DOHH2 (cell line): ENCODE results near the gene APOC3.

Source experiments
- H3F3A ChIP-seq: fragments of 200-600 bp; sonication (generic), shearing (Covaris generic); 2 replicates; pipeline ENCODE4 v1.6.0; 2016; ENCODE audit warnings: antibody characterized with exemption, mild to moderate bottlenecking; ENCODE audit not compliant: control insufficient read depth, insufficient read depth
- H3K27ac ChIP-seq: fragments of 200-600 bp; sonication (generic); 2 replicates; pipeline ENCODE4 v1.5.1; 2014; ENCODE audit warnings: low read depth, mild to moderate bottlenecking, low read length, moderate library complexity
- H3K27me3 ChIP-seq: fragments of 200-600 bp; sonication (generic); 2 replicates; pipeline ENCODE4 v1.6.1; 2014; ENCODE audit warnings: mild to moderate bottlenecking, low read length, mixed read lengths; ENCODE audit not compliant: control insufficient read depth
- H3K36me3 ChIP-seq: fragments of 200-600 bp; sonication (generic); 2 replicates; pipeline ENCODE4 v1.6.1; 2014; ENCODE audit warnings: mild to moderate bottlenecking, low read length, moderate library complexity, mixed read lengths; ENCODE audit not compliant: control insufficient read depth
- H3K4me1 ChIP-seq: fragments of 200-600 bp; sonication (generic); 2 replicates; pipeline ENCODE4 v1.6.1; 2014; ENCODE audit warnings: mild to moderate bottlenecking, low read length, mixed read lengths; ENCODE audit not compliant: control insufficient read depth
- H3K4me2 ChIP-seq: fragments of 200-600 bp; sonication (generic); 2 replicates; pipeline ENCODE4 v1.6.0; 2014; ENCODE audit warnings: mild to moderate bottlenecking, low read length, moderate library complexity
- H3K4me3 ChIP-seq: fragments of 200-600 bp; sonication (generic); 2 replicates; pipeline ENCODE4 v1.5.1; 2014; ENCODE audit warnings: mild to moderate bottlenecking, low read length, mixed read lengths
- H3K79me2 ChIP-seq: fragments of 200-600 bp; sonication (generic); 2 replicates; pipeline ENCODE4 v1.6.1; 2014; ENCODE audit warnings: mild to moderate bottlenecking, low read length, mixed read lengths; ENCODE audit not compliant: control insufficient read depth
- H3K9me2 ChIP-seq: fragments of 200-600 bp; sonication (generic); replicated peaks from 2 replicates; pipeline ENCODE4 v1.6.1; 2014; ENCODE audit warnings: mild to moderate bottlenecking, low read length, mixed read lengths; ENCODE audit not compliant: control insufficient read depth
- H3K9me3 ChIP-seq: fragments of 200-600 bp; sonication (generic); 2 replicates; pipeline ENCODE4 v1.6.1; 2014; ENCODE audit warnings: antibody characterized with exemption, low read length, mixed read lengths; ENCODE audit not compliant: control insufficient read depth, insufficient read depth
- H4K20me1 ChIP-seq: fragments of 200-600 bp; sonication (generic); 2 replicates; pipeline ENCODE4 v1.6.0; 2014; ENCODE audit warnings: low read depth, mild to moderate bottlenecking, antibody characterized with exemption, low read length, moderate library complexity; ENCODE audit not compliant: control insufficient read depth, insufficient read depth
- CTCF ChIP-seq: fragments of 200-600 bp; sonication (generic); IDR thresholded peaks from one replicate; pipeline ENCODE4 v1.5.1; 2014; ENCODE audit warnings: antibody characterized with exemption, mild to moderate bottlenecking, low read depth, low read length; ENCODE audit not compliant: poor library complexity, severe bottlenecking
- EZH2phosphoT487 ChIP-seq: fragments of 200-600 bp; sonication (generic); IDR thresholded peaks from 2 replicates; pipeline ENCODE4 v1.6.1; 2017; ENCODE audit warnings: borderline replicate concordance, mild to moderate bottlenecking, antibody characterized with exemption, low read length, moderate library complexity, mixed read lengths

Gene APOC3

GRCh38 chr11:116830184-116830912, 641 bp downstream of the APOC3 start:
- no peaks in the 10 kb centered on the region for H3K27me3 ChIP-seq
- no peaks in the 10 kb centered on the region for H3K36me3 ChIP-seq
- no peak overlapping the region for H3K4me2 ChIP-seq

GRCh38 chr11:116831790-116832349, 2.2 kb downstream of the APOC3 start:
- no peak overlapping the region for H3K4me2 ChIP-seq
- no peaks in the 10 kb centered on the region for H3K9me3 ChIP-seq
- no peaks in the 10 kb centered on the region for H3K9me2 ChIP-seq
- no peak for TF ChIP-seq CTCF
- no peak for TF ChIP-seq EZH2phosphoT487
- no peaks in the 10 kb centered on the region for H3K36me3 ChIP-seq
- H3K4me3 ChIP-seq = no peak overlapping the region
- H3K79me2 ChIP-seq = no peaks in the 10 kb centered on the region
- H4K20me1 ChIP-seq = no peaks in the 10 kb centered on the region
- no peaks in the 10 kb centered on the region for H3F3A ChIP-seq
- peaks cover 13% of the 10 kb centered on the region for H3K4me1 ChIP-seq
- H3K27ac ChIP-seq = no peak overlapping the region
- no peaks in the 10 kb centered on the region for H3K27me3 ChIP-seq

More at GRCh38 chr11:116830184-116830912, 641 bp downstream of the APOC3 start:
- H3K4me3 ChIP-seq = no peak overlapping the region
- H3K4me1 ChIP-seq = peaks cover 4% of the 10 kb centered on the region
- no peaks in the 10 kb centered on the region for H4K20me1 ChIP-seq
- TF ChIP-seq CTCF = no peak
- TF ChIP-seq EZH2phosphoT487 = no peak
- H3F3A ChIP-seq = no peaks in the 10 kb centered on the region
- no peaks in the 10 kb centered on the region for H3K9me2 ChIP-seq
- H3K9me3 ChIP-seq = no peaks in the 10 kb centered on the region
- H3K27ac ChIP-seq = no peak overlapping the region
- H3K79me2 ChIP-seq = no peaks in the 10 kb centered on the region

GRCh38 chr11:116832350-116833290, 2.9 kb downstream of the APOC3 start:
- Histone ChIP-seq H3K27ac (no peak overlapping the region), H3K27me3 (no peaks in the 10 kb centered on the region), H3K9me2 (no peaks in the 10 kb centered on the region), H4K20me1 (no peaks in the 10 kb centered on the region), H3K4me1 (peaks cover 13% of the 10 kb centered on the region), H3K36me3 (no peaks in the 10 kb centered on the region), H3K4me3 (no peak overlapping the region), H3K9me3 (no peaks in the 10 kb centered on the region), H3F3A (no peaks in the 10 kb centered on the region), H3K79me2 (no peaks in the 10 kb centered on the region), H3K4me2 (no peak overlapping the region)
- TF ChIP-seq EZH2phosphoT487 (no peak), CTCF (peak; percentile 22)
